MCF 10A (cell line): Measurements from ENCODE around the gene CLCA4. TPM values are rescaled to one million over a fixed set of nuclear protein-coding genes. Genes with fewer than 3 reads are reported as not detected.
"Not testable (repeated sequence)": the region's sequence is repeated elsewhere in the genome, so short reads cannot be mapped to it uniquely, and the experiment has no call there.

Experiments used
- BruUV-seq: library from RNA; stranded (reverse); fragments of 400-500 nt; replicated peaks from 2 replicates; lab custom pipeline; 2021; lab: Mats Ljungman, UMichigan
- CTCF ChIA-PET: fragments of 300-600 bp; sonication (Branson Sonifier 250); formaldehyde crosslinking; extraction: SDS; loops from one replicate; lab custom pipeline; 2021; ENCODE audit warnings: antibody characterized with exemption, inconsistent platforms; lab: Yijun Ruan, JAX
- POLR2A ChIA-PET: fragments of 300-600, 350-650 bp; sonication (Branson Sonifier 250); formaldehyde crosslinking; extraction: SDS; loops from one replicate; lab custom pipeline; 2020; ENCODE audit warnings: antibody characterized with exemption, inconsistent platforms; lab: Yijun Ruan, JAX
- DNase-seq: peaks from one replicate; pipeline ENCODE4 v3.0.0-alpha.2; 2018; ENCODE audit not compliant: unreplicated experiment
- H3K27ac Mint-ChIP-seq: one replicate; pipeline ENCODE4 v1.8.0; 2022; ENCODE audit warnings: mild to moderate bottlenecking, low read depth, mixed read lengths; ENCODE audit not compliant: unreplicated experiment
- H3K27me3 Mint-ChIP-seq: one replicate; pipeline ENCODE4 v1.8.0; 2022; ENCODE audit warnings: mixed read lengths; ENCODE audit not compliant: insufficient read depth, unreplicated experiment
- H3K36me3 Mint-ChIP-seq: one replicate; pipeline ENCODE4 v1.8.0; 2022; ENCODE audit warnings: mild to moderate bottlenecking, moderate library complexity, mixed read lengths; ENCODE audit not compliant: insufficient read depth, unreplicated experiment
- H3K4me1 Mint-ChIP-seq: one replicate; pipeline ENCODE4 v1.8.0; 2022; ENCODE audit warnings: mixed read lengths; ENCODE audit not compliant: insufficient read depth, unreplicated experiment
- H3K4me3 Mint-ChIP-seq: one replicate; pipeline ENCODE4 v1.8.0; 2022; ENCODE audit warnings: mild to moderate bottlenecking, moderate library complexity, mixed read lengths; ENCODE audit not compliant: unreplicated experiment
- H3K9me3 Mint-ChIP-seq: one replicate; pipeline ENCODE4 v1.8.0; 2022; ENCODE audit warnings: mixed read lengths; ENCODE audit not compliant: unreplicated experiment
- intact Hi-C: fragments of 100-400 bp; cut with micrococcal nuclease; formaldehyde crosslinking; loops from 2 replicates; pipeline ENCODE4 v1.14.1; 2022
- total RNA-seq: library from RNA; stranded (reverse); gene quantifications from 2 replicates; pipeline ENCODE4 v1.2.3, GENCODE V29; 2022
- TF ChIP-seq, protein P1 (sequence below): fragments of 200-600 bp; IDR thresholded peaks from one replicate; pipeline ENCODE4 v1.8.0; 2022; ENCODE audit warnings: antibody characterized with exemption, mild to moderate bottlenecking; ENCODE audit not compliant: unreplicated experiment

Gene CLCA4
- total RNA-seq, 1 experiment from 2014 or later, result not detected

- ChIA-PET CTCF (interaction anchor here (0.5 to 5.5 kb wide), 31 partner anchors 8 to 1666 kb away, joined by 3 to 77 read pairs (median 6); partner anchors contain the start of genes CLCA1 and ZNHIT6), POLR2A (interaction anchor here (1.8 kb wide), 1 partner anchor 115 kb away, joined by 4 read pairs; no protein-coding TSS in a partner anchor)
- H3K4me3 Mint-ChIP-seq, result no peak overlapping the region
- H3K9me3 Mint-ChIP-seq, result no peaks in the 10 kb centered on the region
- H3K36me3 Mint-ChIP-seq, result no peaks in the 10 kb centered on the region
- no TSS peak for BruUV-seq
- TF ChIP-seq, protein P1, sequence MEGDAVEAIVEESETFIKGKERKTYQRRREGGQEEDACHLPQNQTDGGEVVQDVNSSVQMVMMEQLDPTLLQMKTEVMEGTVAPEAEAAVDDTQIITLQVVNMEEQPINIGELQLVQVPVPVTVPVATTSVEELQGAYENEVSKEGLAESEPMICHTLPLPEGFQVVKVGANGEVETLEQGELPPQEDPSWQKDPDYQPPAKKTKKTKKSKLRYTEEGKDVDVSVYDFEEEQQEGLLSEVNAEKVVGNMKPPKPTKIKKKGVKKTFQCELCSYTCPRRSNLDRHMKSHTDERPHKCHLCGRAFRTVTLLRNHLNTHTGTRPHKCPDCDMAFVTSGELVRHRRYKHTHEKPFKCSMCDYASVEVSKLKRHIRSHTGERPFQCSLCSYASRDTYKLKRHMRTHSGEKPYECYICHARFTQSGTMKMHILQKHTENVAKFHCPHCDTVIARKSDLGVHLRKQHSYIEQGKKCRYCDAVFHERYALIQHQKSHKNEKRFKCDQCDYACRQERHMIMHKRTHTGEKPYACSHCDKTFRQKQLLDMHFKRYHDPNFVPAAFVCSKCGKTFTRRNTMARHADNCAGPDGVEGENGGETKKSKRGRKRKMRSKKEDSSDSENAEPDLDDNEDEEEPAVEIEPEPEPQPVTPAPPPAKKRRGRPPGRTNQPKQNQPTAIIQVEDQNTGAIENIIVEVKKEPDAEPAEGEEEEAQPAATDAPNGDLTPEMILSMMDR, result no peak
- H3K27me3 Mint-ChIP-seq, result peaks cover 11% of the 10 kb centered on the region
- intact Hi-C loops, result loop anchor here (5.0 to 10.0 kb wide), 2 partner anchors 184 to 467 kb away; no protein-coding TSS in a partner anchor
- no peaks in the 10 kb centered on the region for H3K4me1 Mint-ChIP-seq
- no peak overlapping the region for H3K27ac Mint-ChIP-seq
- no peak for DNase-seq
These were observed 46.2 kb upstream of the CLCA4 start for GRCh38 chr1:86500714-86501113.

DNA sequence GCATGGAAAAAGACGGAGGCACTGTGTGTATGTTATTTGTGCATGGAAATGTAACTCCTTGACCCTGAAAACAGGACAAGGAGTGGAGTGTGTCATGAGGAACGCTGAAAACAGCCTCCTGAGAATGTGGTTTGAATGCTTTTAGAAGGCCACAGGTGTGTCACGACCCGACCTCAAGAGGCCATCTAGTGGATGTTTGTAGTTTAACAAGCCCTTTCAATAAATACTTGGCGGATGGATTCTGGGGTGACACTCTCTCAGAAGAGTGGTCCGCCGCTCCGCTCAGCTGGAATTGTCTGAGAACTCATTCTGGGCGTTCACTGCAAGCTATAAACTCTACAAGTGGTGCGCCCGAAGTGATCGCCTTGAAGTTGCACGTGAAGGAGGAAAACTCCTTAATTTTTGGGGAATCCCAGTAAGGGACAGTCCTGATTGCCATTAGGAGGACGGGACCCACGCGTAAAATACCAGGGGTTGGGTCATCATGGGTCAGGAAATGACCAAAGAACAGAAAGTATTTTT lies 44.7 kb upstream of the CLCA4 start:
- TF ChIP-seq, protein P1, result peak; percentile 48
- peak overlapping the region; percentile 24 for H3K4me3 Mint-ChIP-seq
- H3K9me3 Mint-ChIP-seq, H3K27ac Mint-ChIP-seq, BruUV-seq, H3K4me1 Mint-ChIP-seq, H3K36me3 Mint-ChIP-seq: not testable (repeated sequence)
- POLR2A ChIA-PET, result interaction anchor here (1.0 to 1.5 kb wide), 2 partner anchors 78 to 117 kb away, joined by 5 read pairs; partner anchors contain the start of gene CLCA2
- DNase-seq, result peak; percentile 66
- CTCF ChIA-PET, result interaction anchor here (0.6 to 5.5 kb wide), 50 partner anchors 9 to 794 kb away, joined by 3 to 77 read pairs (median 4); partner anchors contain the start of genes CLCA1 and ZNHIT6
- intact Hi-C loops, result loop anchor here (1.0 to 10.0 kb wide), 4 partner anchors 83 to 465 kb away; no protein-coding TSS in a partner anchor
- H3K27me3 Mint-ChIP-seq, result peaks cover 11% of the 10 kb centered on the region

DNA sequence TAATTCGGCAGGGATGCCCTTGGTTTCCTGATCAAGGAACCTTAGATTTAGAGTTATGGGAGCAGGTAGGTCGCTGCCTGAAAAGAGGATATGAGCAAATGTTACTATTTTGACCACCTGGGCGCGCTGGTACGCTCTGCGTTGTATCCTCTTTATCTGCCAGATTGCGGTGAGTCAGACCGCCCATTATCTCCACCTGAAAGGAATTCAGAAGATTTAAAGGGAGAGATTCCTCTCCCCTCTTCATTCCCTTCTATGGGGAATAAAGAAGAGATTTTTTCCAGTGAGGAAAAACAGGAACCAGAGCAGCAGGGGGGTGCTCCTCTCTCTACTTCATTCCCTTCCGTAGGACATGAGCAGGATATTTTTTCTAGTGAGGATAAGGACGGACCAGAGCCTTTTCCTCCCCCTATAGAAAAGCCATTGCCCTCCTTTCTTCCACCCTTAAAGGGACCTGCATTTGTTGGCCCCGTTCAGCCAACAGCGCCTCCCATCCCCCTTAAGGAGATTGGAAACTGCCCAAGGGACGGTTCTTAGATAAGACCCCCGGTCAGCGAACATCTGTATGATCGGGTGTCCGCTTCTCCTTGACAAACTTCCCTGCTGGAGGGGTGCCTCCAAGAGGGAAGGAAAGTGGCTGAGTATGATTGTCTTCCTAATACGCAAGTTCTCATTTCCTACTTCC lies 44.0 kb upstream of the CLCA4 start:
- H3K27ac Mint-ChIP-seq, result no peak overlapping the region

More for the DNA sequence above, 44.0 kb upstream of the CLCA4 start:
- CTCF ChIA-PET, result interaction anchor here (0.6 to 5.5 kb wide), 41 partner anchors 9 to 795 kb away, joined by 3 to 77 read pairs (median 5); partner anchors contain the start of genes CLCA1 and ZNHIT6
- Mint-ChIP-seq H3K27me3 (peaks cover 6% of the 10 kb centered on the region), H3K4me1 (no peaks in the 10 kb centered on the region), H3K4me3 (no peak overlapping the region), H3K9me3 (no peaks in the 10 kb centered on the region), H3K36me3 (no peaks in the 10 kb centered on the region)
- intact Hi-C loops, result loop anchor here (1.0 to 10.0 kb wide), 4 partner anchors 84 to 464 kb away; no protein-coding TSS in a partner anchor
- BruUV-seq, result no TSS peak
- TF ChIP-seq, protein P1, result no peak
- POLR2A ChIA-PET, result interaction anchor here (1.0 to 1.5 kb wide), 2 partner anchors 79 to 117 kb away, joined by 5 read pairs; partner anchors contain the start of gene CLCA2
- DNase-seq, result peak; percentile 72
